ENCODE results near the gene CARNS1. TPM values are rescaled to one million over a fixed set of nuclear protein-coding genes. Genes with fewer than 3 reads are reported as not detected.
A peak's percentile ranks its signal among the peaks of the same experiment; 100 is the strongest.
"Not testable (repeated sequence)": the region's sequence is repeated elsewhere in the genome, so short reads cannot be mapped to it uniquely, and the experiment has no call there.

Gene CARNS1
- total RNA-seq, 1 donor from 2014 or later, result 0.29 TPM

DNA sequence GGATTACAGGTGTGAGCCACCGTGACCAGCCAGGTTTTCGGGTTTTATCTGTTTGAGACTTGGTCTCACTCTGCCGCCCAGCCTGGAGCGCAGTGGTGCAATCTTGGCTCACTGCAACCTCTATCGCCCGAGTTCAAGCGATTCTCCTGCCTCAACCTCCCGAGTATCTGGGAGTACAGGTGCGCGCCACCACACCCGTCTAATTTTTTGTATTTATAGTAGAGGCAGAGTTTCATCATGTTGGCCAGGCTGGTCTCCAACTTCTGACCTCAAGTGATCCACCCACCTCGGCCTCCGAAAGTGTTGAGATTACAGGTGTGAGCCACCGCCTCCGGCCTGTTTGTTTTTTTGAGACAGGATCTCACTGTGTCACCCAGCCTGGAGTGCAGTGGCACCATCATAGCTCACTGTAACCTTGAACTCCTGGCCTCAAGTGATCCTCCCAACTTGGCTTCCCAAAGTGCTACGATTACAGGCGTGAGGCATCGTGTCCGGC is 11.9 kb downstream of the CARNS1 start:
- not testable (repeated sequence) for DNase-seq (ENCODE audit: low spot score)

DNA sequence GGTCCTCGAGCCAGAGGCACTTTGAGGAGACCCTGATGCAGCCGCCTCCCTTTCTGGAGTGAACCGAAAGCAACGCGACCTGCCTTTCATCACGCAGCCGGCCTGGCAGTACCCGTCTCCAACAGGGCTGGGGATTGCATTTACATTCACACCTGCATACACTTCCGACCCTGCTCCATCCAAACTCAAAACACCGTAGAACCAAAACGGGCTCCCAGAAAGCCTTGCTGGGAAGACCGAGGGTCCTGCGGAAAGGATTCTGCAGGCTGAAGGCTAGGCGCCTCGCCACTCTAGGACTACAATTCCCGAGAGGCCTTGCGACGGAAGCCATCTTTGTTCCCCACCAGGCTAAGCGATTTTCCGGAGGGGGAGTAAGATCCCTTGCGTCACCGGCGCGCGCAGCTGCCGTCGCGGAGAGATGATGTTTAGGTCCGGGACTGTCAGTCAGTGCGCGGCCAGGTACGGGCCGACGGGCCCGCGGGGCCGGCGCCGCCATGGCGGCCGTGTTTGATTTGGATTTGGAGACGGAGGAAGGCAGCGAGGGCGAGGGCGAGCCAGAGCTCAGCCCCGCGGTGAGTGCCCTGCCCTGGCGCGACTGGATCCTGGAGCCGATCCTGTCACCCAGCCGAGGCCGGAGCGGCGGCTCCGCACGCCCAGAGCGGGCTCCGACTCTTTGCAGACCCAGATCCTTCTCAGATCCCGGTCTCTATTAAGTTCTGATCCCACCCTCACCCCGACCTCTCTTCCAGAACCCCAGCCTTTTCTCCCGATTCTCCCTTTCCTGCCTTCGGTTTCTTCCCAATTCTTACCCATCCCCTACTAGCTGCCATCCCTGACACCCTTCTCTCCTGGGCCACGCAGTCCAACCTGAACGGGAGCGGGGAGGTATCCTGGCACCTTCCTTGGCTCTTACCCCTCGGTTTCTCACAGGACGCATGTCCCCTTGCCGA is 12.8 kb downstream of the CARNS1 start, which contains the start of gene RPS6KB2:
TSS of gene RPS6KB2 (plus strand) at position 443 of the 950 bp plus-strand sequence. CDS start at position 495, 52 bp downstream.
- DNase-seq (ENCODE audit: low spot score), result peak; percentile 100

DNA sequence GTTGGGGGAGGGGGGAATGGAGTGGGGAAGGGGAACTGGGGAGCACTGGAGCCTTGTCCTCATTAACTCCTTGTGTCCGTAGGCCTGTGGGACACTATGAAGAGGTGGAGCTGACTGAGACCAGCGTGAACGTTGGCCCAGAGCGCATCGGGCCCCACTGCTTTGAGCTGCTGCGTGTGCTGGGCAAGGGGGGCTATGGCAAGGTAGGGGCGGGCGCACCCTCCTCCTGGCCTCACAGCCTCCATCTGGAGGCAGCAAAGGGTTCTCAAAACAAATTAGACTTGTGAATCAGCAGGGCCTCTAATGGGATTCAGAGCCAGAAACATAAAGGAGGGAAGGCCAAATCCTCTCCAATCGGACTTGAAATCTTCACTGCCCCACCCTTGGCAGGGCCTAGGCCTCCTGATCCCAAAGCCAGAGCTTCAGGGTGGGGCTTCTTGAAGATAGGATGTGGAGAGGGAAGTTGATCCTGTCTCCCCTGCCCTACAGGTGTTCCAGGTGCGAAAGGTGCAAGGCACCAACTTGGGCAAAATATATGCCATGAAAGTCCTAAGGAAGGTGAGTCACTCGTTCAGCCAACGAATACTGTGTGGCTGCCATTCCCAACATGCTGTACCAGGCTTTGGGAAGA is 13.7 kb downstream of the CARNS1 start:
- no peak for DNase-seq (ENCODE audit: low spot score)

DNA sequence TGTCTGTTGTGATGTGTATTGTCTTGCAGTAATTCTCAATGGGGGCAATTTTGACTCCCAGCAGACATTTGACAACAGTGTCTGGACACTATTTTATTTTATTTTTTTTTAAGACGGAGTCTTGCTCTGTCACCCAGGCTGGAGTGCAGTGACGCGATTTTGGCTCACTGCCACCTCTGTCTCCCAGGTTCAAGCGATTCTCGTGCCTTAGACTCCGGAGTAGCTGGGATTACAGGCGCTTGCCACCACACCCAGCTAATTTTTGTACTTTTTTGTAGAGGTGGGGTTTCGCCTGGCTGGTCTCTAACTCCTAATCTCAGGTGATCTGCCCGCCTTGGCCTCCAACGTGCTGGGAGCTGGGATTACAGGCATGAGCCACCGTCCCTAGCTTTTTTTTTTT is 14.2 kb downstream of the CARNS1 start:
- DNase-seq (ENCODE audit: low spot score), result no peak

DNA sequence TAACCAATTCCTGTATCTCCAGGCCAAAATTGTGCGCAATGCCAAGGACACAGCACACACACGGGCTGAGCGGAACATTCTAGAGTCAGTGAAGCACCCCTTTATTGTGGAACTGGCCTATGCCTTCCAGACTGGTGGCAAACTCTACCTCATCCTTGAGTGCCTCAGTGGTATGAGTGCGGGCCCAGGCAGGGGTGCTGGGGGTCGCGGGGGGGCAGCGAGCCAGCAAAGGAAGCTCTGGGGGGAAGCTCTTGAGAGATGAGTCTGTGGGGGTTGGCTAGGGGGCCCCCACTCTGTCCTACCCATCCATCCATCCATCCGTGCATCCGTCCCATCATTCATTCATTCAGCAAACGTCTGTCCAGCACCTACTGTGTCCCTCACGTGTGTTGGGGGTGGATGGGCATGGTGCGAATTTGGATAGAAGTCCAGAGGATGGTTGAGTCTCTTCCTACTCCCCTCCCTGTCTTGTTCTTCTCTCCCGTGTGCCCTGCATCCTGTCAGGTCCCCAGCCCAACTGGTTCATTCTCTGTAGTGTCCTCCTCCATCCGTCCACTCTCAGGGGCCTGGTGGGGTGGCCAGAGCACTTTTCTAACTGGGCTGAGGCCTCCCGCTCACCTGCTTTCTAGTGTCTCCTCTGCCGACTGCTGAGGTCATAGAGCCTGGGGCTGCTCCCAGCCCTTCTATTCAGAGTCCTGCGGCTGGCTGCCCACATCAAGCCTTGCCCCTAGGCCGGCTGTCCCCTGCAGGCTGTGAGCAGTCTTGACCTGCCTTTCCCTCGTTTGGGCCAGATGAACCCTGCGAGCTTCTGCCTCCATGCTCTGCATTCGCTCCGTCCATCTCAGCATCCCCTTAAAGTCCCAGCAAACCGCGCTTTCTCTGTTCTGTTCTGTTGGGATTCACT is 16.1 kb downstream of the CARNS1 start:
- DNase-seq (ENCODE audit: low spot score), result no peak

DNA sequence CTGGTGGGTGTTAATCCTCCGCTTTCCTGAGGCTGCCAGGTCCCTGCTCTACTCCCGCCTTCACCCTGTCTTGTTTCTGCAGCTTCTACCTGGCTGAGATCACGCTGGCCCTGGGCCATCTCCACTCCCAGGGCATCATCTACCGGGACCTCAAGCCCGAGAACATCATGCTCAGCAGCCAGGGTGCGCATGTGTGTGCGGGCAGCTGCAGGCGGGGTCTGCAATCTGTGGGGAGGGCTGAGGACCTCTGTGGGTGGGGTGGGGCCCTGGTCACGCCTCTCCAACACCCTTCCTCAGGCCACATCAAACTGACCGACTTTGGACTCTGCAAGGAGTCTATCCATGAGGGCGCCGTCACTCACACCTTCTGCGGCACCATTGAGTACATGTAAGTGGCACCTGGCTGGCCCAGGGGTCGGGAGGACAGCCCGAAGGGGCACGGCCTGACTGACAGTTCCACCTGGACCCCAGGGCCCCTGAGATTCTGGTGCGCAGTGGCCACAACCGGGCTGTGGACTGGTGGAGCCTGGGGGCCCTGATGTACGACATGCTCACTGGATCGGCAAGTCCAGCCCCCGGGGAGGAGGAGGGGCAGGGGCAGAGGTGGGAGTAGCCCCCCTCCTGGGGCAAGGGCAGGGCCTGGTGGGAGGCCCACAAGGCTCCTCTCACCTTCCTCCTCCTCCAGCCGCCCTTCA is 17.3 kb downstream of the CARNS1 start:
- DNase-seq (ENCODE audit: low spot score), result no peak

DNA sequence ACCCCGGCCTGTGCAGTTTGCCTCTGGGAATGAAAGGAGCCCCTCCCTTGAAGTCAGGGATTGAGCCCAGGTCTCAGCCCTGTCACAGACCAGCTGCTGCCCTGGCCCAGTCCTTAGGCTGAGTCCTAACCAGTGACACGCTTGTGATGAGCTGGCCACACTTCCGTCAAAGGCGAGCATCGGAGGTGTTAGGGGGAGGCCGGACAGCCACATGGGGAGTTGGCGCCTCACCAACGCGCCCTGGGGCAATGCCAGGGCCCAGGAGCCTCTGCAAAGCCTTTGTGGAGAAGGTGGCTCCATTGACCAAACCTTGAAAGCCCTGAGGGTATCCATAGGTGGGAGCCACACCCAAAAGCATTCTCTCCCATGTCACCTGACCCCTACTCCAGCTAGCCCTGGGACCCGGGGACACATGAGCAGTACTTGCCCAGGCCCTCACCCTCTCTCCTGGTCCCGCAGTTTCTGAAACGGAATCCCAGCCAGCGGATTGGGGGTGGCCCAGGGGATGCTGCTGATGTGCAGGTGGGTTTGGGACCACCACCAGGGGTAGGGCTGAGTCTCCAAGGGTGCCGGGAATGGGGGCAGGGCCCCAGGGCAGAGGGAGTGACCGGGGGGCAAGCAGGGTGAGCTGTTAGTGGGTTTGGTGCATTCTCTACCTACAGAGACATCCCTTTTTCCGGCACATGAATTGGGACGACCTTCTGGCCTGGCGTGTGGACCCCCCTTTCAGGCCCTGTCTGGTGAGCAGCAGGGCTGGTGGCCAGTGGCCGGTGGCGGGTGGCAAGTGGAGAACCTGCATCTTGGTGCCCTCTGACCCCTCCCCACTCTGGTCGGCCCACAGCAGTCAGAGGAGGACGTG is 18.3 kb downstream of the CARNS1 start:
- no peak for DNase-seq (ENCODE audit: low spot score)

DNA sequence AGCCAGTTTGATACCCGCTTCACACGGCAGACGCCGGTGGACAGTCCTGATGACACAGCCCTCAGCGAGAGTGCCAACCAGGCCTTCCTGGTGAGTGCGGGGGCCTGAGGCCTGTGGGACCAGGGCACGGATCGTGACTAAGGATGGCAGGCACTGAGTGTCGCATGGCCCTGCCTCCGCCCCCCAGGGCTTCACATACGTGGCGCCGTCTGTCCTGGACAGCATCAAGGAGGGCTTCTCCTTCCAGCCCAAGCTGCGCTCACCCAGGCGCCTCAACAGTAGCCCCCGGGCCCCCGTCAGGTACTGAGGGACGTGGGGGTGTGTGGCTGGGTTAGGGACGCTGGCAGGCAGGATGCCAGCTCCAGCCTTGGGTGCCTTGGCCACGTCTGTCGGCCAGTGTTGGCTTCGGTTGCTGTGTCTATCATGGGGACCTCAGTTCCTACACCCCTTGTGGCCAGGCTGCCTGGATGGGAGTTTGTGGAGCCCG is 19.0 kb downstream of the CARNS1 start:
- DNase-seq (ENCODE audit: low spot score), result no peak

DNA sequence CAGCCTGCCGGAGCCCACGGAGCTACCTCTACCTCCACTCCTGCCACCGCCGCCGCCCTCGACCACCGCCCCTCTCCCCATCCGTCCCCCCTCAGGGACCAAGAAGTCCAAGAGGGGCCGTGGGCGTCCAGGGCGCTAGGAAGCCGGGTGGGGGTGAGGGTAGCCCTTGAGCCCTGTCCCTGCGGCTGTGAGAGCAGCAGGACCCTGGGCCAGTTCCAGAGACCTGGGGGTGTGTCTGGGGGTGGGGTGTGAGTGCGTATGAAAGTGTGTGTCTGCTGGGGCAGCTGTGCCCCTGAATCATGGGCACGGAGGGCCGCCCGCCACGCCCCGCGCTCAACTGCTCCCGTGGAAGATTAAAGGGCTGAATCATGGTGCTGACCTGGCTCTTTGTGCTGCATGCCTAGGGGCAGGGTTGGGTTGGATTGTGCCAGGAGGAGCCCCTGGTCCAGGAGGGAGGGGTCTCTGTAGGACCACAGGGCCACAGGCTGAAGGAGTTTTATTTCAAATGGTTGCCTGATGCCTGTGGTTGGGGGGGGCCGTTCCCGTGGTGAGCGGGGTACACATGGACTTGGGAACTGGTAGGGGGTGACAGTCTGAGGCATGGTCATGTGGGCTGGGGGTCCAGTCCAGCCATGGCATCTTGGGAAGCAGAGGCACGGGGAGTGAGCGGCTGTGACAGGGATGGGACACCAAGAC is 19.7 kb downstream of the CARNS1 start:
- no peak for DNase-seq (ENCODE audit: low spot score)

DNA sequence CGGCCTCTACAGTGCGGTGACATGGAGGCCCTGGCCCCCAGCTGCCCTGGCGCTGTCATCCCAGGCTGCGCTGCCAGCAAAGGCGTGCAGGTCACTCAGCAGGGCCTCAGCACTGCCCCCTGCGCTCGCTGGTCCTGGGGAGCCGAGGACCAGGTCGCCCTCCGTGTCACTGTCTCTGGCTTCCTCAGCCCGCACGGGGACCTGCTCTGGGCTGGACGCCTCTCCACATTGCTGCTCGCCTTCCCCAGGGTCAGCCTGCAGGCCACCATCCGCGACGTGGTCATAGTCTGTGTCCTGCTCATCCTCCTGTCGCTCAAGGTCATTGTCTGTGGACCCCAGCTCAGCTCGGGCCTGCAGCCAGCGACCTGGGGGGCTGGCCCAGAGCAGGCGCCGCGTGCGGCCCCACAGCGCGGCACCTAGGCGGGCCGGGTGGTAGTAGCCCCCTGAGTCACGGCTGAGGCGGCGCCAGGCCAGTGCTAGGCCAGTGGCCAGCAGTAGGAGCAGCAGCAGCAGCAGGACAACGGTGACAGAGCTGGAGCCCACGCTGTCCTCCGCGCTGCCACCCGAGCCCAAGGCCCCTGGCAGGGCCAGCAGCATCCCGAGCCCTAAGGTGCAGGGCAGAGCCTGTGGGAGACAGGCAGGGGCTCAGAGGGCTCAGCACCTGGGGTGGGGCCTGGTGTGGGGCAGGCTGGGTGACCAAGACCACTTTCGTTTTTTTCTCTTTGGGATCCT is 20.4 kb downstream of the CARNS1 start:
- DNase-seq (ENCODE audit: low spot score), result no peak

DNA sequence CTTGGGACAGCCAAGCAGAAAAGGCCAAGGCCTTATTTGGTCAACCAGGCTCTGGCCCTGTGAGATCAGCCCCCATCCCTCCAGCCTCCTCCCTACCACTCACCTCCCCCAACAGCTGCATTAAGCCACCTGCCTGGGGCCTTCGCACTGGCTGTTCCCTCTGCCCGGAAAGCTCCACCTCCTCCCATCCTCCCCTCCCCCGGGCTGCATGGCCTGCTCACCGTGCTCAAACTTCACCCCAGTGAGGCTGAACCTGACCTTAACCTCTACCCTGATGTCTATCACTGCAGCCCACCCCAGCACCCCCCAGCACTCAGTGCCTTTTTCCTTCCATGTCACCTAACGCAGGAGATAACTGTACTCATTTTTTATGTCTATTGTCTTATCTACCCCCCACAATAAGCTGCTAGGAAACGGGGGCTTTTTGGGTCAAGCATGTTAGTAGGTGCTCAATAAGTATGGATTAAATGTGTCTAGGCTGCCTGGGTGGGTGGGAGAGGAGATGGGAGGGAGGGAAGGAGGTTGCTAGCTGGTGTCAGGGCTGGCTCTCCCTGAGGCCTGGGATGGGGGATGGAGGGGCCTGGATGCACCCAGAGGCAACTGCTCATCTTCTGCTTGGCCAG is 21.1 kb downstream of the CARNS1 start:
- DNase-seq (ENCODE audit: low spot score), result no peak

DNA sequence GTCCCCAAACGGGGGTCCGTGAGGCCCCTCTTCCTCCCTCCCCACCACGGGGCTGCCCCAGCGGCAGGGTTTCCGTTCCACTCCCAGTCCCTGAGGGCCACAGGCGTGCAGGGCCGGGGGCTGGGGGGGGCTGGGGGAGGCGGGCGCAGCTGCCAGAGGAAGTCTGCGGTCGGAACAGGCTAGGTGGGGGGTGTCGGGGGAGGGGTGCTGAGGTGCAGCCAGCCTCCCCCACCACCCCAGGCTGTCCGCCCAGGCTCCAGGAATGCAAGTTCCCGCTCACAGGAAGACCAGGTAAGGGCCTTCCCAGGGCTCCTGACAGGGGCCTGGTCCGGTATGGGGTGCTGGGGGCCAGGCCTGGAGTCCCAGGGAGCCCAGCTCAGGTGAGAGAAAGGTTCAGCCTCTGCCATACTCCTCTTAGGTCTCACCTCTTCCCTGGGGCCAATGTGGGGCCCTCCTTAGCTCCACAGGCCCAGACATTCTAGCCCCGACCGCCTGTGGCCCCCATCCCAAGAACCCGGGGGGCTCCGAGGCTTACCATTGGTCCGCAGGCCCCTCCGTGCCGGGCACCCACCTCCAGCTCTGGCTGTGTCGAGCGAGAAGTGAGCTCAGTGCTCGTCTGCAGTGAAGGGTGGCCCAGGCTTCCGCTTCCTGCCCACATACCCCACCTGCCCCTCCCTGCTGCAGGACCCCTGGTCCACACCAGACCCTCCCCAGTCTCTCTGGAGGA is 21.8 kb downstream of the CARNS1 start, which contains the start of gene PTPRCAP:
TSS of gene PTPRCAP (minus strand) at position 601 of the 727 bp plus-strand sequence. CDS start at position 538, 63 bp downstream.
- DNase-seq (ENCODE audit: low spot score), result no peak

DNA sequence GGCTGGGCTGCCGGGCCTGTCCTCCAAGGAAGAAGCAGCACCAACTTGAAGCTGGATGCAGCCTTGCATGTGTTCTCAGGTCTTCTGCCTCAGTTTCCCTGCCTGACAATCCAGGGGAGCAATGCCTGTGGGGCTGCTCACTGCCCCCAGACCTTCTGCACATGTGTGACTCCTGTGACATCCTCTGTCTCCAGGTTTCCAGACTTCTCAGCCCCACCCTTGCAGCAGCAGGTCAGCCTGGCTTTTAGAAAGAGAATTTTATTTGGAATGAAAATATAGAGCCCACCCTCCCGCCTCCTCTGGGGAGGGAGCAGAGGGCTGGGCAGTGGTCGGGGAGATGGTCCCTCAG is 22.3 kb downstream of the CARNS1 start:
- no peak for DNase-seq (ENCODE audit: low spot score)

DNA sequence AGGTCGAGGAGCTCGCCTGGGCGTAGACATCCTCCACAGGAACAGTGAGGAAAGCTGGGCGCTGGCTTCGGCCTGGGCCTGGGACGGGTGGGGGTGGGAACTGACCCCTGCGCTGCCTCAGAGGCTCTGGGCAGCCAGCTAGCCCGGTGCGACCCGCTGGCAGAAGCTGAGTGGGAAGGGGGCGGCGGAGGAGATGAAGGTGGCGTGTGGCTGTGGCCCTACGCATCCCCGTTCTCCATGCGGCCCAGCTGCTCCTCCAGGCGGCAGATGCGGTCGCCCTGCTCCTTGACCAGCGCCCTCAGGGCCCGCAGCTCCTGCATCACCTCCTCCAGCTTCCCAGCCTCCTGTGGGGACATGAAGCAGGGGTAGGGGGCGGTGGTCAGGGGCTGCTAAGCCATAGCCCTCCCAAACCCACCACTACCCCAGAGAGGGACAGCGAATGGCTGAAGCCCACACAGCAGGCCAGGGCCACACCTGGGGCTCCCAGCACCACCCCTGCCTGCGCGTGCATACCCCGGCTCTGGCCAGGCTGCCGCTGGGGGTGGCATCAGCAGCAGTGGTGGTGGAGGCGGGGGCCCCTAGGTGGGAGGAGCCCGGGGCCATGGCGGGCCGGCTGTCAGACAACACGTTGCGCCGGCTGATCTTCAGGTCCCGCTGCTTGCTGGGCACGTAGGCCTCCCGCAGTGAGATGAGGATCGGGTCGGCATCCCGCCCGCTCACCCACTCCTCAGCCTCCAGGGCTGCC is 22.9 kb downstream of the CARNS1 start:
- no peak for DNase-seq (ENCODE audit: low spot score)

DNA sequence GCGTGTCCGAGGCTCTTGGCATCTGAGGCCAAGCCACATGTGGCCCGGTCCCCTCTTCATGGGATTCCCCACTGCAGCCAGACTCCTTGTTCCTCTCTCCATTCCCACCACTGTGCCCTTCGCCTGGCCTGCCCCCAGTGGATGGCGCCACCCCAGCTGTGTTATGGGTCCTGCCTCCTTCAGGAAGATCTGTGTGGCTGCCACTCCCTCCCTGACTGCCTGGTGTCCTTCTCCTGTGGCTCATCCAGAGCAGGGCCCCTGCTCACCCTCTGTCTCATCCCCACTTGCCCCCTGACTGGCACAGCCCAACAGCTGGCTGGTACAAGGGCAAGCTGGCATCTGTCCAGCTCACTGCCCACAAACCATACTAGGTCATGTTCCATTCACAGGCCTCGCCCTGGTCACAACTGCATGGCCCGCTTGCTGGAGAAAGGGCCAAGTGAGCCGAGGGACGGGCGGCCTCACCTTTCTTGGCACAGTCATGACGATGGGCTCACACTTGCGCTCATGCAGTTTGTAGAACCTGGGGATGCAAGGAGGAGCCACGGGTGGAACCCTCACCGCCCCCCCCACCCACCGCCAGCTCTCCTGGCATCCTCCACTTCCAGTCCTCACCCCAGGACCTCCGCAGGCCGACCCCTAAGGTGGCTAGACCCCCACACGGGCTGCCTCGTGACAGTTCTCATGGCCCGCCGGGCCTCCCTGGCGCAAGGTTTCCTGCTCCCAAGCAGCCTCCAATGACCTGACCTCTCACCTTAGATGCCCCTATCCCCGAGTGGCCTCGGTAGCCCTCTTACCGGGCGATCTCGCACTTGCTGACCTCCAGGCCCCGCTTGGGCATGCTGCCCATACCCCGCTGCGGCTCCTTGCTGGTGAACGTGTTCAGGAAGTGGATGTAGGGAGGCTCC is 24.1 kb downstream of the CARNS1 start:
- no peak for DNase-seq (ENCODE audit: low spot score)
